Prostate gland (tissue), 2 donors: ENCODE results near the gene SAMSN1. TPM values are rescaled to one million over a fixed set of nuclear protein-coding genes. Genes with fewer than 3 reads are reported as not detected.

Source experiments
- DNase-seq: peaks from one replicate; pipeline ENCODE4 v3.0.0-alpha.2; 2019; ENCODE audit warnings: low spot score
- H3K27ac ChIP-seq, 2 donors: fragments of 200-600 bp; sonication (generic); 2 replicates each; pipeline ENCODE4 v1.5.1; 2017 to 2019
- H3K27me3 ChIP-seq: fragments of 200-600 bp; sonication (generic); replicated peaks from 2 replicates; pipeline ENCODE4 v1.5.1; 2019; ENCODE audit not compliant: insufficient read depth
- H3K36me3 ChIP-seq, 2 donors: fragments of 200-600 bp; sonication (generic); 1 replicate in 1 of 2; 2 replicates in 1 of 2; pipeline versions ENCODE4 v1.5.1 to v1.8.1; 2017 to 2019
- H3K4me1 ChIP-seq: fragments of 200-600 bp; sonication (generic); replicated peaks from 2 replicates; pipeline ENCODE4 v1.5.1; 2019
- H3K4me3 ChIP-seq, 2 donors: fragments of 200-600 bp; sonication (generic); 2 replicates each; pipeline ENCODE4 v1.5.1; 2017 to 2019
- H3K9me3 ChIP-seq: fragments of 200-600 bp; sonication (generic); 2 replicates; pipeline ENCODE4 v1.5.1; 2017
- CTCF ChIP-seq, 4 experiments: fragments of 200-600 bp in 2 of 4; fragments of 450-650 bp in 2 of 4; sonication (generic) in 2 of 4; IDR thresholded peaks; 1 replicate in 3 of 4; 2 replicates in 1 of 4; pipeline ENCODE4 v1.5.1; 2016 to 2019; ENCODE audit warnings: antibody characterized with exemption in 4 of 4, mild to moderate bottlenecking in 2 of 4, moderate library complexity in 2 of 4
- POLR2A ChIP-seq: fragments of 450-650 bp; IDR thresholded peaks from one replicate; pipeline ENCODE4 v1.6.1; 2016; ENCODE audit warnings: antibody characterized with exemption, mild to moderate bottlenecking
- POLR2AphosphoS5 ChIP-seq: sonication (generic); formaldehyde crosslinking; IDR thresholded peaks from one replicate; pipeline ENCODE4 v1.6.1; 2017; ENCODE audit warnings: antibody characterized with exemption
- WGBS: methylation state at CpG from one replicate; pipeline ENCODE4 v1.1.5; 2018; 5-methylcytosine and 5-hydroxymethylcytosine counted together
- intact Hi-C: fragments of 100-400 bp; cut with DNase I; formaldehyde crosslinking; loops from one replicate; pipeline ENCODE4 v1.14.2; 2022
- total RNA-seq, 2 donors: library from RNA; depleted of rRNA; stranded (reverse); fragments of >200 nt; gene quantifications; one replicate each; pipeline ENCODE4 v1.1.0, GENCODE V29; 2016

The SAMSN1 gene
- total RNA-seq, 2 donors from 2014 or later = 1.1 TPM

DNA sequence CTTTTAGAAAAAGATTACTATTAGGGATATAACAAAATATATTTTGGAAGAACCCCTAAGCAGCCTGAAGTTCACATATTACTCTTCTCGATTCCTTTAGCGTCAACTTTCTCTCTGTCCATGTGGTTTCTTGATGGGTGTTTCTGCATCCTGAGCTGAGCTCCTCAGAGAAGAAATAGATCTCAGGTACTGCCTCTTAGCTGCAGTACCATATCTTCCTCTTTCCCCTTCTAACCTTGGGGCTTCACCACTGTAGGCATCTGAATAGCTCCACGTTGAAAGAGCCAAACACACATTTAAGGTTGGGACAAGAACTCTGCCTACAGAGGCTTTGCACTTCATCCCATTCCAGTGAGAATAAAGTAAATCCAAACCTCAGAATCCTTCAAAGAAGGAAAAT lies 59.2 kb downstream of the SAMSN1 start:
- Histone ChIP-seq H3K4me3 (no peak overlapping the region), H3K9me3 (no peaks in the 10 kb centered on the region), H3K27me3 (no peaks in the 10 kb centered on the region), H3K36me3 (no peaks in the 10 kb centered on the region), H3K27ac (no peak overlapping the region), H3K4me1 (no peaks in the 10 kb centered on the region)
- intact Hi-C loops = no loop called here
- no peak for DNase-seq
- 84% methylated on average over 3 of the region's 3 CpGs for WGBS
- TF ChIP-seq CTCF (IDR thresholded peaks at IDR 0.05) = no peak
- no peak for TF ChIP-seq POLR2A
- TF ChIP-seq POLR2AphosphoS5 = no peak

- H3K9me3 ChIP-seq = no peaks in the 10 kb centered on the region
- TF ChIP-seq CTCF (IDR thresholded peaks at IDR 0.05) (no peak), POLR2A (no peak), POLR2AphosphoS5 (no peak)
- no peak for DNase-seq
- intact Hi-C loops = no loop called here
- H3K27me3 ChIP-seq = no peaks in the 10 kb centered on the region
- H3K36me3 ChIP-seq = no peaks in the 10 kb centered on the region
- H3K4me3 ChIP-seq = no peak overlapping the region
- no peak overlapping the region for H3K27ac ChIP-seq
- 98% methylated on average over 2 of the region's 2 CpGs for WGBS
- H3K4me1 ChIP-seq = no peaks in the 10 kb centered on the region
These were observed 61.7 kb downstream of the SAMSN1 start for GRCh38 chr21:14484188-14485009.

- intact Hi-C loops = no loop called here
- no peak for TF ChIP-seq CTCF (IDR thresholded peaks at IDR 0.05)
- TF ChIP-seq POLR2AphosphoS5 = no peak
- no peak for TF ChIP-seq POLR2A
- H3K27me3 ChIP-seq = no peaks in the 10 kb centered on the region
- no peaks in the 10 kb centered on the region for H3K9me3 ChIP-seq
- 89% methylated on average over 8 of the region's 8 CpGs for WGBS
- no peaks in the 10 kb centered on the region for H3K36me3 ChIP-seq
- no peak overlapping the region for H3K4me3 ChIP-seq
- no peak for DNase-seq
- H3K4me1 ChIP-seq = no peaks in the 10 kb centered on the region
- no peak overlapping the region for H3K27ac ChIP-seq
These were observed 62.8 kb downstream of the SAMSN1 start for GRCh38 chr21:14483296-14483695.

- no peak overlapping the region for H3K4me3 ChIP-seq
- intact Hi-C loops = no loop called here
- TF ChIP-seq POLR2AphosphoS5 (no peak), CTCF (IDR thresholded peaks at IDR 0.05) (no peak), POLR2A (no peak)
- no peaks in the 10 kb centered on the region for H3K36me3 ChIP-seq
- H3K27me3 ChIP-seq = no peaks in the 10 kb centered on the region
- no peak for DNase-seq
- H3K27ac ChIP-seq = no peak overlapping the region
- 85% methylated on average over 7 of the region's 7 CpGs for WGBS
- H3K4me1 ChIP-seq = no peaks in the 10 kb centered on the region
- H3K9me3 ChIP-seq = no peaks in the 10 kb centered on the region
These were observed 64.0 kb downstream of the SAMSN1 start for GRCh38 chr21:14482165-14482564.

DNA sequence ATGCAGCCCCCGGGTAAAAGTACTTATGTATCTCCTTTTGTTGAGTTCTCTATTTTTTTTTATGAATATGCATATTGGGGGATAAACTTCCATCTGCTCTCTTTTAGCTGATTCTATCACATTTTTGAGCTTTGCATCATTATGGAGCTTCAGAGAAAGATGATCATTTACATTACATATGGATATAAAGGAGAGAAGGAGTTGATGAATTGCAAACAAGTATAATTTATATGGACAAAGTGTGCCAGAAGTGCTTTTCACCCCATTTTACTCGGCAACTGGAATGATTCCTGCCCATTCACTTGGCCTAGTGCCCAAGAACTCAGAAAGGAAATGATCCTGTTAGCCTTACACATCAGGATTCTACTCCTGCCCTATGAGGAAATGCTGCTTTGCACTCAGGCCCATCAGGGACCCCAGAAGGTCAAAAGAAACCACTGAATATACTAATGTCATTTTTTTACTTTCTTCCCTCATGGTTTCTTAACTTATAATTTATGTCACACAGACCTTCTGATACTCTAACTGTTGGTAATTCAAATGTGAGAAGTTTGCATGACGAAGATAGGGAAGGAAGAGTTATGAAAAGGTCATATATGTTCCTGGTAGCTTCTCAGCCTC lies 65.6 kb downstream of the SAMSN1 start:
- Histone ChIP-seq H3K27me3 (no peaks in the 10 kb centered on the region), H3K4me1 (no peaks in the 10 kb centered on the region), H3K9me3 (no peaks in the 10 kb centered on the region), H3K36me3 (no peaks in the 10 kb centered on the region), H3K27ac (no peak overlapping the region), H3K4me3 (no peak overlapping the region)
- intact Hi-C loops = no loop called here
- 41% methylated on average over 3 of the region's 3 CpGs for WGBS
- no peak for DNase-seq
- TF ChIP-seq POLR2AphosphoS5 (no peak), CTCF (IDR thresholded peaks at IDR 0.05) (no peak), POLR2A (no peak)
